SH-SY5Y (cell line): Measurements from ENCODE around the gene MYORG.

Experiments used
- GATA2 ChIP-seq: IDR thresholded peaks from 2 replicates; pipeline ENCODE4 v1.6.1; 2011; ENCODE audit warnings: mild to moderate bottlenecking, low read depth, low read length
- GATA3 ChIP-seq: IDR thresholded peaks from 2 replicates; pipeline ENCODE4 v1.6.1; 2011; ENCODE audit warnings: low read depth, mild to moderate bottlenecking, low read length, moderate library complexity

GRCh38 chr9:34332076-34332964, 44.4 kb downstream of the MYORG start:
- TF ChIP-seq GATA2 (no peak), GATA3 (no peak)
